MM.1S (cell line): Measurements from ENCODE around the gene TTC28.
"Not testable (repeated sequence)": the region's sequence is repeated elsewhere in the genome, so short reads cannot be mapped to it uniquely, and the experiment has no call there.

ENCODE experiments used
- DNase-seq: peaks from one replicate; pipeline ENCODE4 v3.0.0-alpha.2; 2015
- H2AFZ ChIP-seq: fragments of 300-600 bp; sonication (generic); 2 replicates; pipeline ENCODE4 v1.6.0; 2016; ENCODE audit warnings: antibody characterized with exemption, low read length
- H3F3A ChIP-seq: fragments of 300-600 bp; sonication (generic); 2 replicates; pipeline ENCODE4 v1.6.1; 2016; ENCODE audit warnings: mild to moderate bottlenecking, antibody characterized with exemption, low read length, moderate library complexity, mixed read lengths; ENCODE audit not compliant: insufficient read depth
- H3K27ac ChIP-seq: fragments of 300-600 bp; sonication (generic); 2 replicates; pipeline ENCODE4 v1.5.1; 2016; ENCODE audit warnings: mild to moderate bottlenecking, low read length
- H3K27me3 ChIP-seq: fragments of 300-600 bp; sonication (generic); replicated peaks from 2 replicates; pipeline ENCODE4 v1.6.0; 2016; ENCODE audit warnings: low read length; ENCODE audit not compliant: insufficient read depth
- H3K36me3 ChIP-seq: fragments of 300-600 bp; sonication (generic); replicated peaks from 2 replicates; pipeline ENCODE4 v1.6.1; 2016; ENCODE audit warnings: mild to moderate bottlenecking, low read length, mixed read lengths; ENCODE audit not compliant: insufficient read depth
- H3K4me1 ChIP-seq: fragments of 300-600 bp; sonication (generic); 2 replicates; pipeline ENCODE4 v1.6.1; 2016; ENCODE audit warnings: low read length, mixed read lengths
- H3K4me2 ChIP-seq: fragments of 300-600 bp; sonication (generic); 2 replicates; pipeline ENCODE4 v1.6.0; 2016; ENCODE audit warnings: low read depth, low read length
- H3K4me3 ChIP-seq: fragments of 300-600 bp; sonication (generic); 2 replicates; pipeline ENCODE4 v1.5.1; 2016; ENCODE audit warnings: low read length, mixed read lengths
- H3K79me2 ChIP-seq: fragments of 300-600 bp; sonication (generic); 2 replicates; pipeline ENCODE4 v1.6.1; 2016; ENCODE audit warnings: mixed run types, low read length, mixed read lengths
- H3K9ac ChIP-seq: fragments of 300-600 bp; sonication (generic); 2 replicates; pipeline ENCODE4 v1.6.1; 2016; ENCODE audit warnings: low read length, mixed read lengths
- H3K9me2 ChIP-seq: fragments of 300-600 bp; sonication (generic); replicated peaks from 2 replicates; pipeline ENCODE4 v1.6.1; 2016; ENCODE audit warnings: mild to moderate bottlenecking, low read length, mixed read lengths; ENCODE audit not compliant: insufficient read depth
- H3K9me3 ChIP-seq: fragments of 300-600 bp; sonication (generic); replicated peaks from 2 replicates; pipeline ENCODE4 v1.6.1; 2016; ENCODE audit warnings: mild to moderate bottlenecking, low read length, mixed read lengths; ENCODE audit not compliant: insufficient read depth
- H4K20me1 ChIP-seq: fragments of 300-600 bp; sonication (generic); 2 replicates; pipeline ENCODE4 v1.6.1; 2016; ENCODE audit warnings: mild to moderate bottlenecking, low read length, moderate library complexity, mixed read lengths; ENCODE audit not compliant: insufficient read depth
- EZH2 ChIP-seq: fragments of 300-600 bp; sonication (generic); optimal IDR thresholded peaks from 2 replicates; pipeline ENCODE3; 2017; ENCODE audit warnings: low read depth, mild to moderate bottlenecking, antibody characterized with exemption, low read length, mixed read lengths
- EZH2phosphoT487 ChIP-seq: fragments of 300-600 bp; sonication (generic); IDR thresholded peaks from 2 replicates; pipeline ENCODE4 v1.6.1; 2018; ENCODE audit warnings: antibody characterized with exemption, low read length
- TF ChIP-seq, protein P1 (sequence below): fragments of 300-600 bp; sonication (generic); IDR thresholded peaks from 2 replicates; pipeline ENCODE4 v1.5.1; 2016; ENCODE audit warnings: antibody characterized with exemption, low read length, mixed read lengths

The TTC28 gene

DNA sequence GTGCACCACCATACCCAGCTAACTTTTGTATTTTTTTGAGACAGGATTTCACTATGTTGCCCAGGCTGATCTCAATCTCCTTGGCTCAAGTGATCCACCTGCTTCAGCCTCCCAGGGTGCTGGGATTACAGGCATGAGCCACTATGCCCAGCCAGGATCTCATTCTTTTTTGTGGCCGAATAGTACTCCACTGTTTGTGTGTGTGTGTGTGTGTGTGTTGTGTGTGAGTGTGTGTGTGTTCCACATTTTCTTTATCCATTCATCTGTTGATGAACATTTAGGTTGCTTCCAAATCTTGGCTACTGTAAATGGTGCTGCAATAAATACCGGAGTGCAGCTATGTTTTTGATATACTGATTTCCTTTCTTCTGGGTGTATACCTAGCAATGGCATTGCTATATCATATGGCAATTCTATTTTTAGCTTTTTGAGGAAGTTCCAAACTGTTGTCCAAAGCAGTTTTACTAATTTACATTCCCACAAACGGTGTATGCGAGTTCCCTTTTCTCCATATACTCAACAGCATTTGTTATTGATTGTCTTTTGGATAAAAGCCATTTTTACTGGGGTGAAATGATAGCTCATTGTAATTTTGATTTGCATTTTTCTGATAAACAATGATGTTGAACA lies 105.4 kb downstream of the TTC28 start:
- Histone ChIP-seq H3K79me2 (no peaks in the 10 kb centered on the region), H3K9me3 (no peaks in the 10 kb centered on the region), H4K20me1 (no peaks in the 10 kb centered on the region), H3K4me2 (no peak overlapping the region), H3K4me3 (no peak overlapping the region), H3K9me2 (no peaks in the 10 kb centered on the region), H3F3A (no peaks in the 10 kb centered on the region), H3K4me1 (no peaks in the 10 kb centered on the region), H2AFZ (no peak overlapping the region), H3K27ac (no peak overlapping the region), H3K9ac (no peak overlapping the region), H3K36me3 (no peaks in the 10 kb centered on the region), H3K27me3 (no peaks in the 10 kb centered on the region)
- no peak for TF ChIP-seq EZH2phosphoT487
- TF ChIP-seq, protein P1, sequence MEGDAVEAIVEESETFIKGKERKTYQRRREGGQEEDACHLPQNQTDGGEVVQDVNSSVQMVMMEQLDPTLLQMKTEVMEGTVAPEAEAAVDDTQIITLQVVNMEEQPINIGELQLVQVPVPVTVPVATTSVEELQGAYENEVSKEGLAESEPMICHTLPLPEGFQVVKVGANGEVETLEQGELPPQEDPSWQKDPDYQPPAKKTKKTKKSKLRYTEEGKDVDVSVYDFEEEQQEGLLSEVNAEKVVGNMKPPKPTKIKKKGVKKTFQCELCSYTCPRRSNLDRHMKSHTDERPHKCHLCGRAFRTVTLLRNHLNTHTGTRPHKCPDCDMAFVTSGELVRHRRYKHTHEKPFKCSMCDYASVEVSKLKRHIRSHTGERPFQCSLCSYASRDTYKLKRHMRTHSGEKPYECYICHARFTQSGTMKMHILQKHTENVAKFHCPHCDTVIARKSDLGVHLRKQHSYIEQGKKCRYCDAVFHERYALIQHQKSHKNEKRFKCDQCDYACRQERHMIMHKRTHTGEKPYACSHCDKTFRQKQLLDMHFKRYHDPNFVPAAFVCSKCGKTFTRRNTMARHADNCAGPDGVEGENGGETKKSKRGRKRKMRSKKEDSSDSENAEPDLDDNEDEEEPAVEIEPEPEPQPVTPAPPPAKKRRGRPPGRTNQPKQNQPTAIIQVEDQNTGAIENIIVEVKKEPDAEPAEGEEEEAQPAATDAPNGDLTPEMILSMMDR = no peak
- TF ChIP-seq EZH2 = no peak
- DNase-seq = no peak

DNA sequence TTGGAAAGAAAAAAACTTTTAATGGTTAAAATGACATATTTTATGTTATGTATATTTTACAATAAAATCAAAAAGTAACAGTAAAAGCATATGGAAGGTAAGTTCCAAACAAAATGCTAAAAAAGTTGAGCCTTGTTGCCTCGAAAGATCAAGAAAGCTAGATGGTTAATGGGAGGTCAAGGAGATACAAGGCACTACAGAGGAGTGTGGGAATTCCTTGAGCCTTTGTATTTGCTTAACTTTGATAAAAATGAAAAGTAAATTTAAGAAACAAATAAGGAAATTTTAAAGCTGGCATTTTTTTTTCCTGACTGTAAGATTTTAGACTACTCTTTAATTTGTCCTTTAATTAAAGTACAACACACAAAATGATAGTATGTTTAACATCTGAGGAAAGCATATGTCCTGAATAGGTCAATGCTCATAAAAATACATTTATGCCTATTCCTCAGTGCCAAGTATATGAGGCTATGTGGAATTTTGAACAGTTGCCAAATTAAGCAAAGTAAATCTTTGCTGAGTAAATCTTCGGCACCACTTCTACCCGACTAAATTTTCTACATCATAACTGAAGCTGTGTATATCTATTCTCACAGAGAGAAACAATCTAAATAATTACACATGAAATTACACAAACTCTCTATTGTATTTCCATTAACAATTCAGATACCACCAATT lies 108.8 kb downstream of the TTC28 start:
- no peaks in the 10 kb centered on the region for H3K9me2 ChIP-seq
- H3F3A ChIP-seq = no peaks in the 10 kb centered on the region
- H2AFZ ChIP-seq = no peak overlapping the region
- H4K20me1 ChIP-seq = no peaks in the 10 kb centered on the region
- H3K27ac ChIP-seq = no peak overlapping the region
- no peaks in the 10 kb centered on the region for H3K9me3 ChIP-seq
- H3K27me3 ChIP-seq = no peaks in the 10 kb centered on the region
- H3K36me3 ChIP-seq = no peaks in the 10 kb centered on the region
- no peak for DNase-seq
- H3K4me2 ChIP-seq = no peak overlapping the region
- H3K4me1 ChIP-seq = no peaks in the 10 kb centered on the region
- no peaks in the 10 kb centered on the region for H3K79me2 ChIP-seq
- no peak overlapping the region for H3K9ac ChIP-seq
- no peak overlapping the region for H3K4me3 ChIP-seq
- TF ChIP-seq EZH2 (no peak), EZH2phosphoT487 (no peak)
- TF ChIP-seq, protein P1 = no peak

DNA sequence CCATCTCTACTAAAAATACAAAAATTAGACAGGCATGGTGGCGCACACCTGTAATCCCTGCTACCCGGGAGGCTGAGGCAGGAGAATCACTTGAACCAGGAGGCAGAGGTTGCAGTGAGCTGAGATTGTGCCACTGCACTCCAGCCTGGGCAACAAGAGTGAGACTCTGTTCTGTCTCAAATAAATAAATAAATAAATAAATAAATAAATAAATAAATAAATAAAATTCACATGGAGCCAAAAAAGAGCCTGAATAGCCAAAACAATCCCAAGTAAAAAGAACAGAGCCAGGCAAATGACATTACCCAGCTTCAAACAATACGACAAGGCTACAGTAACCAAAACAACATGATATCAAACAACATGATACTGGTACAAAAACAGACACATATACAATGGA lies 110.7 kb downstream of the TTC28 start:
- H3K27me3 ChIP-seq, H3K4me3 ChIP-seq, DNase-seq, H2AFZ ChIP-seq, H3K79me2 ChIP-seq, H3K9me2 ChIP-seq, H3K4me1 ChIP-seq, H3K9me3 ChIP-seq, H3K27ac ChIP-seq, H3K4me2 ChIP-seq, H3F3A ChIP-seq, H3K36me3 ChIP-seq, H3K9ac ChIP-seq, H4K20me1 ChIP-seq: not testable (repeated sequence)

DNA sequence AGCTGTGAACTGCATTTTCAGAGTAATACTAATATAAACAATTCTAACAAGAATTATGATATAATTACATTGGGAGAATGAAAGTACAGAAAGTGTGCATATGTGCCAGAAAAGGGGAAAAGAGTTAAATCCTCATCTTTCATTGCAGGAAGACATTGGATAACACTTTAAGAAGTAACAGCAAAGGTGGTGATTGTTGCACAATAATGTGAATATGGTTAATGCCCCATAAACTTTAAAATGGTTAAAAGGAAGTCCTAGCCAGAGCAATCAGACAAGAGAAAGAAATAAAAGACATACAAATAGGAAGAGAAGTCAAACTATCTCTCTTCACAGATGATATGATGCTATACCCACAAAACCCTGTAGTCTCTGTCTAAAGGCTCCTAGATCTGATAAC lies 111.5 kb downstream of the TTC28 start:
- Histone ChIP-seq H3K27ac (no peak overlapping the region), H3K9me3 (no peaks in the 10 kb centered on the region), H3K4me1 (no peaks in the 10 kb centered on the region), H3F3A (no peaks in the 10 kb centered on the region), H3K27me3 (no peaks in the 10 kb centered on the region), H4K20me1 (no peaks in the 10 kb centered on the region), H3K4me3 (no peak overlapping the region), H2AFZ (no peak overlapping the region), H3K4me2 (no peak overlapping the region), H3K36me3 (no peaks in the 10 kb centered on the region), H3K9ac (no peak overlapping the region), H3K9me2 (no peaks in the 10 kb centered on the region), H3K79me2 (no peaks in the 10 kb centered on the region)
- no peak for DNase-seq
- TF ChIP-seq EZH2 (no peak), EZH2phosphoT487 (no peak)
- TF ChIP-seq, protein P1 = no peak

DNA sequence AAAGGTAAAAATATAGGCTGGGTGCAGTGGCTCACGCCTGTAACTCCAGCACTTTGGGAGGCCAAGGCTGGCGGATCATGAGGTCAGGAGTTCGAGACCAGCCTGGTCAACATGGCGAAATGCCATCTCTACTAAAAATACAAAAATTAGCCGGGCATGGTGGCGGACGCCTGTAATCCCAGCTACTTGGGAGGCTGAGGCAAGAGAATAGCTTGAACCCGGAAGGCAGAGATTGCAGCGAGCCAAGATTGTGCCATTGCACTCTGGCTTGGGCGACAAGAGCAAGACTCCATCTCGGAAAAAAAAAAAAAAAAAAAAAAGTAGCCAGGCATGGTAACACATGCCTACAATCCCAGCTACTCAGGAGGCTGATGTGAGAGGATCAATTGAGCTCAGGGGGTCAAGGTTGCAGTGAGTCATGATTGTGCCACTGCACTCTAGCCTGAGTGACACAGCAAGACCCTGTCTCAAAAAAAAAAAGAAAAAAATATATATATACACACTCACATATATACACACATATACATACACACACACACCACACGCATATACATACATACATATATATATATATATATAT lies 112.6 kb downstream of the TTC28 start:
- not testable (repeated sequence) for H3F3A ChIP-seq, H3K9me2 ChIP-seq, H3K27me3 ChIP-seq, H3K36me3 ChIP-seq, H4K20me1 ChIP-seq, H3K9ac ChIP-seq, H3K4me3 ChIP-seq, DNase-seq, H3K4me1 ChIP-seq, H3K4me2 ChIP-seq, H3K27ac ChIP-seq, H3K9me3 ChIP-seq, H2AFZ ChIP-seq, H3K79me2 ChIP-seq
